Lower lobe of right lung (tissue), 2 donors: ENCODE measurements around the gene ADAMTS2. TPM values are rescaled to one million over a fixed set of nuclear protein-coding genes. Genes with fewer than 3 reads are reported as not detected.

Experiments used
- ATAC-seq, 2 donors: fragments of 200-7000 bp; cut with Tn5 transposase; one replicate each; pipeline ENCODE4 v1.9.1; 2020 to 2022; ENCODE audit warnings: mild to moderate bottlenecking in 2 of 2, moderate library complexity in 2 of 2
- DNase-seq: peaks from one replicate; pipeline ENCODE4 v3.0.0-alpha.2; 2020
- H3K27ac ChIP-seq: fragments of 200-600 bp; one replicate; pipeline ENCODE4 v1.8.0; 2022
- H3K27me3 ChIP-seq: fragments of 200-600 bp; one replicate; pipeline ENCODE4 v1.8.0; 2022; ENCODE audit warnings: low read depth
- H3K36me3 ChIP-seq: fragments of 200-600 bp; one replicate; pipeline ENCODE4 v1.8.0; 2022; ENCODE audit warnings: mild to moderate bottlenecking
- H3K4me1 ChIP-seq: fragments of 200-600 bp; one replicate; pipeline ENCODE4 v1.8.0; 2022
- H3K4me3 ChIP-seq: fragments of 200-600 bp; one replicate; pipeline ENCODE4 v1.8.0; 2022; ENCODE audit warnings: mild to moderate bottlenecking
- H3K9me3 ChIP-seq: fragments of 200-600 bp; one replicate; pipeline ENCODE4 v1.8.0; 2022
- intact Hi-C: fragments of 100-400 bp; cut with DNase I; formaldehyde crosslinking; loops from one replicate; pipeline ENCODE4 v1.11.0; 2022
- total RNA-seq: library from RNA; stranded (reverse); fragmentation: NEBNext Ultra II Directional; extraction: Animal tissue kit (Norgen Biotek cat#: 25700); gene quantifications from one replicate; pipeline ENCODE4 v1.2.1, GENCODE V29; 2021
- TF ChIP-seq, protein P1 (sequence below): fragments of 200-600 bp; IDR thresholded peaks from one replicate; pipeline ENCODE4 v1.8.0; 2022; ENCODE audit warnings: antibody characterized with exemption, mild to moderate bottlenecking
- donor health status: DM: no; HTN: yes; CAD: no; lungs with severe emphysema.

ADAMTS2 gene
- total RNA-seq, 1 donor from 2014 or later: 13.0 TPM

DNA sequence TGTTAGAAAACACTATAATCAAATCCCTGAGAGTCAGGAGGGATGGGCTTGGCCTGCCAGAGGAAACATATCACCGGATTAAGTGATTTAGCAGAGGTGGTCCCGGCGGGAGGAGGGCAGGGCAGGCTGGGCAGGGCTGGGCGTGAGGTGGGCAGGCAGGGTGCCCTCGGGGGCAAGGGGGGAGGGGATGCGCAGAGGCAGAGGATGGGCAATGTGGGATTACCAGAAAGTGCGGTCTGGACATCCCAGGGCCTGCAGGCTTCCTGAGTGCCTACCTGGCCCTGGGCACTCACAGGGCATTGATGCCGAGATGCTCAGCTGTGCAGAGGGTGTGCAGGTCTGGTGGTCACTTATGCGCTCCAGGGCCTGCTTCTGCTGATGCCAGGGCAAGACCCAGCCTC, 115.2 kb downstream of the ADAMTS2 start:
- intact Hi-C loops: no loop called here
- no peaks in the 10 kb centered on the region for H3K36me3 ChIP-seq
- H3K4me3 ChIP-seq: no peak overlapping the region
- no peaks in the 10 kb centered on the region for H3K9me3 ChIP-seq
- no peak overlapping the region for H3K27ac ChIP-seq
- peak; percentile 11 for DNase-seq
- peaks cover 5% of the 10 kb centered on the region for H3K27me3 ChIP-seq
- TF ChIP-seq, protein P1, sequence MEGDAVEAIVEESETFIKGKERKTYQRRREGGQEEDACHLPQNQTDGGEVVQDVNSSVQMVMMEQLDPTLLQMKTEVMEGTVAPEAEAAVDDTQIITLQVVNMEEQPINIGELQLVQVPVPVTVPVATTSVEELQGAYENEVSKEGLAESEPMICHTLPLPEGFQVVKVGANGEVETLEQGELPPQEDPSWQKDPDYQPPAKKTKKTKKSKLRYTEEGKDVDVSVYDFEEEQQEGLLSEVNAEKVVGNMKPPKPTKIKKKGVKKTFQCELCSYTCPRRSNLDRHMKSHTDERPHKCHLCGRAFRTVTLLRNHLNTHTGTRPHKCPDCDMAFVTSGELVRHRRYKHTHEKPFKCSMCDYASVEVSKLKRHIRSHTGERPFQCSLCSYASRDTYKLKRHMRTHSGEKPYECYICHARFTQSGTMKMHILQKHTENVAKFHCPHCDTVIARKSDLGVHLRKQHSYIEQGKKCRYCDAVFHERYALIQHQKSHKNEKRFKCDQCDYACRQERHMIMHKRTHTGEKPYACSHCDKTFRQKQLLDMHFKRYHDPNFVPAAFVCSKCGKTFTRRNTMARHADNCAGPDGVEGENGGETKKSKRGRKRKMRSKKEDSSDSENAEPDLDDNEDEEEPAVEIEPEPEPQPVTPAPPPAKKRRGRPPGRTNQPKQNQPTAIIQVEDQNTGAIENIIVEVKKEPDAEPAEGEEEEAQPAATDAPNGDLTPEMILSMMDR: no peak
- ATAC-seq: no peak
- H3K4me1 ChIP-seq: no peaks in the 10 kb centered on the region

DNA sequence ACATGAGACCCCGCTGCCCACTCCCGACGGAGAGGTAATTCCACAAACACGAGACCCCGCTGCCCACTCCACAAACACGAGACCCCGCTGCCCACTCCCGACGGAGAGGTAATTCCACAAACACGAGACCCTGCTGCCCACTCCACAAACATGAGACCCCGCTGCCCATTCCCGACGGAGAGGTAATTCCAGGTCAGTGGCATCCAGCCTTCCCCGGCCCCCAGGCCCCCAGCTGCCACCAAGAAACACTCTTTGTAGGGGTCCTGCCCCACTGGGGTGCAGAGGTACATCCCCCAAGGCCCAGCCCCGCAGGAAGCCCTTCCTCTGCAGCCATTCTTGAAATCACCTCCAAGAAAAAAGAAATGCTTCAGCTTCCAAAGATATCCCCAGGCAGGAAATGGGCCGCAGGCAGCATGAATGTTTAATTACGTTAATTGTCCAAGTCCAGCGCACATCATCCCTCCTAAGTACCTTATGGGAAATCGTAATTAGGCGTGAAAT, 115.9 kb downstream of the ADAMTS2 start:
- no peak overlapping the region for H3K27ac ChIP-seq
- intact Hi-C loops: no loop called here
- DNase-seq: no peak

DNA sequence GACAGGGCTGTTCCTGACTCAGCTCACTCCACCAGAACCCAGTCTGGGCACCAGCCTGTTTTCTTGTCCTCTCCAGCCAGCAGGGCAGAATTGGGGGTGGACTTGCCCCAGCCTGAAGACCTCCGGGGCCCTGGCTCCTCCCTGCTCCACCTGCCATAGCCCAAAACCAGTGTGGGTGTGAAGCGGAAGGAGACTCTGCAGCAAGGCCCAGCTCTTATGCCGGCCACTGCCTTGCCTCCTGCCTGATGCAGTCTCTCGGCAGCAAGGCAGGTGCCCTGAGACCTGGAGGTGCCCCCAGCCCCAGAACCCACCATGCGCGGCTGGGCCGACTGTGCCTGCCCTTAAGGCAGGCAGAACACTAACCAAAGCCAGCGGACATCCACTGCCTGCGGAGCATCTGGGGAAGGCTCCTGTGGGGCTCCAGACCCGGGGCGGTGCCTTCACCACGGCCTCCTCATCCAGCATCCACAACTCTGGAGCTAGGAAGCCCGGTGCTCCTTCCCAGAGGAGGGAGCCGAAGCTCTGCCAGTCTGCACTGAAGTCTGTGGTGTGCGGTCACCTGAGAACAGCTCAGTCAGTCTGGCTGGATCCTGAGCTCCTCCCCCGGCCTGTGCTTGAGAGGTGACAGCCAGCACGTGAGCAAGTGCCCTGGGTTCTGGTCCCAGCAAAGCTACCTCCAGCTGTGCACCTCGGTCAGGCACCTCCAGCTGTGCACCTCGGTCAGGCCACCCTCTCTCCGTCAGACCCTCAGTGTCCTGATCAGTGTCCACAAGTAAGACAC, 116.7 kb downstream of the ADAMTS2 start:
- DNase-seq (peak; percentile 35), ATAC-seq (no peak)
- no peaks in the 10 kb centered on the region for H3K4me1 ChIP-seq
- H3K4me3 ChIP-seq: no peak overlapping the region
- H3K9me3 ChIP-seq: peaks cover 6% of the 10 kb centered on the region
- no peaks in the 10 kb centered on the region for H3K27me3 ChIP-seq
- H3K27ac ChIP-seq: no peak overlapping the region
- TF ChIP-seq, protein P1: no peak
- H3K36me3 ChIP-seq: no peaks in the 10 kb centered on the region
- intact Hi-C loops: no loop called here

More for the DNA sequence above, 115.9 kb downstream of the ADAMTS2 start:
- ATAC-seq: no peak
- H3K4me3 ChIP-seq: no peak overlapping the region
- TF ChIP-seq, protein P1: no peak
- no peaks in the 10 kb centered on the region for H3K4me1 ChIP-seq
- H3K36me3 ChIP-seq: no peaks in the 10 kb centered on the region
- peaks cover 5% of the 10 kb centered on the region for H3K27me3 ChIP-seq
- H3K9me3 ChIP-seq: peaks cover under 1% of the 10 kb centered on the region

DNA sequence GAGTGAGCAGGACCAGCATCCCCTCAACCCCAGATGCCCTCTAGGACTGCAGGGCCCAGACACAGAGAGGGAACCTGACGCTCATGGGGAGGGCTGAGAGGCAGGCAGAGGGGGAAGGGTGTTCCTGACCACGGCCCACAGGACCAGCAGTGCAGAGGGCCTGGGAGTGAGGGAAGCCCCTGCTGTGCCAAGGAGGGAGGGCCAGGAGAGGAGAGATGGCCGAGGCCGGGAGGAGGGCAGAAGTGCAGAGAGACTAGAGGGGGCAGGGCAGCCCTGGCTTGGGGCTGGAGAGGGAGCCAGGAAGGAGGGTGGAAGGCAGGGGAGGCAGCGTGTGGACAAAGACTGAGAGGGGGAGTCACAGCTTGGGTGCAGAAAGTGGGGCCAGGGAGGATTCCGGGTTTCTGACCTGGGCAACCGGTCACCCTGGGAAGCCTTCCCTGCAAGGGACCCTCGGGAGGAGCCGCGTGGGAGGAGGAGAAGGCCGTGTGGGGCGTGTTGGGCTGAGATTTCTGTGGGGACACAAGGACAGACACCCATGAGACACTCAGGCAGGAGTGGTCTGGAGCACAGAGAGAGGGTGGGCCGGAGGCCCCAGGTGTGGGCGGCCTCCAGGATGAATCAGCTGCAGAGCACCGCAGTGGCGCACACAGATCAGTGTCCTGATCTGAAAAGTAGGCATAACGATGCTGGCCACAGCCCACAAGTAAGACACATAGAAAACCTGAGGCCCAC, 117.5 kb downstream of the ADAMTS2 start:
- H3K4me3 ChIP-seq: no peak overlapping the region
- intact Hi-C loops: no loop called here

DNA sequence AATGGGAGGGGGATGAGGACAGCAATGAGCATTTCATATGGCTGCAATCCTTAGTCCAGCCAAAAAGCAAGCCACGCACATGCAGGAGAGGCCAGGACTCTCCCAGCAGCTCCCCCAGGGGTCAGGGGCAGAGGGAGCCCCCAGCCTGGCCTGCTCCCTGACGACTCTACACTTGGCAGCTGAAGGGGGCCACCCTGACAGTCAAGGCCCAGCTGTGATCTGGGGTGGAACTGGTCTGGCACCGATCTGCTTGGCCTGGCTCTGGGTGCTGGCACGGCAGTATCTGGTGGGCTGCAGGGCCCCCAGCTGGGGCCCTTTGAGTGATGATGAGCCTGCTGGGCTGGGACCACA, 118.1 kb downstream of the ADAMTS2 start:
- Histone ChIP-seq H3K4me3 (no peak overlapping the region), H3K27ac (no peak overlapping the region), H3K27me3 (no peaks in the 10 kb centered on the region), H3K36me3 (no peaks in the 10 kb centered on the region), H3K9me3 (peaks cover 6% of the 10 kb centered on the region), H3K4me1 (no peaks in the 10 kb centered on the region)
- peak; percentile 20 for DNase-seq
- TF ChIP-seq, protein P1: no peak
- intact Hi-C loops: no loop called here
- ATAC-seq: no peak

More for the DNA sequence above, 117.5 kb downstream of the ADAMTS2 start:
- TF ChIP-seq, protein P1: no peak
- DNase-seq (peak; percentile 22), ATAC-seq (peak in 1 of 2 donors; percentile 38)
- Histone ChIP-seq H3K27me3 (no peaks in the 10 kb centered on the region), H3K27ac (no peak overlapping the region), H3K36me3 (no peaks in the 10 kb centered on the region), H3K4me1 (no peaks in the 10 kb centered on the region), H3K9me3 (peaks cover 6% of the 10 kb centered on the region)
